ENCODE data around the gene SLC35F4. TPM values are rescaled to one million over a fixed set of nuclear protein-coding genes. Genes with fewer than 3 reads are reported as not detected.

SLC35F4 gene
- total and polyA plus RNA-seq, 2 of the 8 experiments (the other 6 are each of a cell fraction or from before 2014, with no cell fraction given), result not detected

DNA sequence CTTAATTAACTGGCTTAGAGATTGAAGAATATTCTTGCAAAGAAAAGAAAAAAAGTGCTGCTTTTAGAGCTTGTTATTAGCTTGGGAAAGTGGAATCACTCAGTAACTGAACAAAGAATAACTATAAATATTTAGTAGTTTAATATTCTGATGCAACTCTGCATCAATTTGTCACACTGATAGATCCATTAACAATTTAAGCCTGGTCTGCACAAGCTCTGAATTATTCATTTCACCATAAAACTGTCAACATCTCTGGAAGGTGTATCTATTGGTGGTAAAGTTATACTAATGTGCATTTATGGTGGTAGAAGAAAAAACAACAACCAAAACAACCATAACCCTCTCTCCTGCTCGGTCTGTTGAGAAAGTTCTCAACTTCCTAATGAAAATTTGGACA, 38.1 kb upstream of the SLC35F4 start (continued):
- TF ChIP-seq HDAC6 (IDR thresholded peaks at IDR 0.05; ENCODE audit: low read depth, low read length) (no peak), CREB1 (IDR thresholded peaks at IDR 0.05) (no peak)
- TF ChIP-seq, protein P1, sequence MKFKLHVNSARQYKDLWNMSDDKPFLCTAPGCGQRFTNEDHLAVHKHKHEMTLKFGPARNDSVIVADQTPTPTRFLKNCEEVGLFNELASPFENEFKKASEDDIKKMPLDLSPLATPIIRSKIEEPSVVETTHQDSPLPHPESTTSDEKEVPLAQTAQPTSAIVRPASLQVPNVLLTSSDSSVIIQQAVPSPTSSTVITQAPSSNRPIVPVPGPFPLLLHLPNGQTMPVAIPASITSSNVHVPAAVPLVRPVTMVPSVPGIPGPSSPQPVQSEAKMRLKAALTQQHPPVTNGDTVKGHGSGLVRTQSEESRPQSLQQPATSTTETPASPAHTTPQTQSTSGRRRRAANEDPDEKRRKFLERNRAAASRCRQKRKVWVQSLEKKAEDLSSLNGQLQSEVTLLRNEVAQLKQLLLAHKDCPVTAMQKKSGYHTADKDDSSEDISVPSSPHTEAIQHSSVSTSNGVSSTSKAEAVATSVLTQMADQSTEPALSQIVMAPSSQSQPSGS (IDR thresholded peaks at IDR 0.05; ENCODE audit: low read length), result no peak
